PFSK-1 (cell line): ENCODE data around the gene CHCHD5.

ENCODE experiments used
- FOXP2 ChIP-seq: optimal IDR thresholded peaks from 2 replicates; pipeline ENCODE3; 2011; ENCODE audit warnings: borderline replicate concordance, control low read depth, inconsistent platforms; ENCODE audit not compliant: insufficient read depth; ENCODE audit errors: extremely low read length, extremely low read depth
- POLR2AphosphoS5 ChIP-seq: IDR thresholded peaks from 2 replicates; pipeline ENCODE4 v1.6.1; 2012; ENCODE audit warnings: low read depth, mild to moderate bottlenecking, control low read depth, low read length, moderate library complexity
- REST ChIP-seq, 2 experiments: IDR thresholded peaks; 2 replicates each; pipeline versions ENCODE4 v1.6.1 to v1.8.0; 2011 to 2012; ENCODE audit warnings: low read depth in 2 of 2, low read length in 2 of 2, control low read depth in 1 of 2, inconsistent platforms in 1 of 2, mild to moderate bottlenecking in 1 of 2, moderate library complexity in 1 of 2; ENCODE audit not compliant: insufficient read depth in 1 of 2
- SIN3A ChIP-seq: IDR thresholded peaks from 2 replicates; pipeline ENCODE4 v1.6.1; 2012; ENCODE audit warnings: mild to moderate bottlenecking, low read length, moderate library complexity, borderline replicate concordance; ENCODE audit not compliant: insufficient read depth
- TAF1 ChIP-seq: IDR thresholded peaks from 2 replicates; pipeline ENCODE4 v1.6.1; 2012; ENCODE audit warnings: low read length, control low read depth, borderline replicate concordance; ENCODE audit not compliant: insufficient read depth

- TF ChIP-seq POLR2AphosphoS5, result no peak
- TF ChIP-seq SIN3A, result no peak
- no peak for TF ChIP-seq TAF1
- TF ChIP-seq REST (IDR thresholded peaks at IDR 0.05; ENCODE audit: insufficient read depth in 1 of 2, low read depth in 2 of 2, low read length in 2 of 2), result no peak
- TF ChIP-seq FOXP2, result no peak
Observed at GRCh38 chr2:112579241-112579640, 5.2 kb upstream of the CHCHD5 start.
